ENCODE measurements around the gene MDP1.

DNA sequence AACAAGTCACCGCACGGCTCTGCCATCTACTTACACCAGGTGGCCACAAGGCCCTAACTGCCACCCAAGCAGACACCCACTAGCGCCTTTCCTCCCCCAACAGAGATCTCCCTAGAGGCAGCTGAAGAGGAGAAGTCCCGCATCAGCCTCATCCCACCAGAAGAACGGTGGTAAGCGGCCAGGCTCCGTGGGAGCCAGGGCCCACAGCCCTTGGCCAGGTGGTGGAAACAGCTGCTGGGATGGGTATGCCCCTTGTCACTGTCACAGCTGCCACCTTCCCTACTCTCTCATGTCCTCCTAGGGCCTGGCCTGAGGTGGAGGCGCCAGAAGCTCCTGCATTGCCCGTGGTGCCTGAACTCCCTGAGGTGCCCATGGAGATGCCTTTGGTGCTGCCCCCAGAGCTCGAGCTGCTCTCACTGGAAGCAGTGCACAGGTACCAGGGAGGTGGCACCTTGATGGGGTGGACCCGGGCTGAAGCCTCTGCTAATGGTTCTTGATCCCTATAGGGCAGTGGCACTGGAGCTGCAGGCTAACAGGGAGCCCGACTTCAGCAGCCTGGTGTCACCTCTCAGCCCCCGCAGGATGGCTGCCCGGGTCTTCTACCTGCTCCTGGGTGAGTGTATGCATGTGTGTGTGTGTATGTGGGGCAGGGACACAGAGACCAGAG lies 36.4 kb downstream of the MDP1 start:
- TF ChIP-seq GATA2 (IDR thresholded peaks at IDR 0.05; ENCODE audit: low read depth, low read length): no peak
- no peak for TF ChIP-seq GATA3 (IDR thresholded peaks at IDR 0.05; ENCODE audit: low read depth, low read length)

All from SH-SY5Y (cell line).